Smooth muscle cell (in vitro differentiated cells): ENCODE data around the gene ITGB1BP1. TPM values are rescaled to one million over a fixed set of nuclear protein-coding genes. Genes with fewer than 3 reads are reported as not detected.
A peak's percentile ranks its signal among the peaks of the same experiment; 100 is the strongest.

ENCODE experiments used
- DNase-seq: peaks from one replicate; lab custom pipeline; 2025; ENCODE audit not compliant: unreplicated experiment; lab: John Stamatoyannopoulos, UW
- H2AFZ ChIP-seq: fragments of 200-600 bp; sonication (generic); 2 replicates; pipeline ENCODE4 v1.6.0; 2016; ENCODE audit warnings: antibody characterized with exemption, low read depth, mild to moderate bottlenecking
- H3F3A ChIP-seq: fragments of 200-600 bp; sonication (generic); 2 replicates; pipeline ENCODE4 v1.6.0; 2017; ENCODE audit warnings: antibody characterized with exemption, low read depth
- H3K27ac ChIP-seq: fragments of 200-600 bp; sonication (generic); 2 replicates; pipeline ENCODE4 v1.5.1; 2016; ENCODE audit warnings: low read depth, mild to moderate bottlenecking
- H3K27me3 ChIP-seq: fragments of 200-600 bp; sonication (generic); 2 replicates; pipeline ENCODE4 v1.6.1; 2016; ENCODE audit warnings: low read depth, mild to moderate bottlenecking
- H3K36me3 ChIP-seq: fragments of 200-600 bp; sonication (generic); 2 replicates; pipeline ENCODE4 v1.5.1; 2016; ENCODE audit warnings: low read depth
- H3K4me1 ChIP-seq: fragments of 200-600 bp; sonication (generic); 2 replicates; pipeline ENCODE4 v1.5.1; 2016; ENCODE audit warnings: low read depth
- H3K4me2 ChIP-seq: fragments of 200-600 bp; sonication (generic); 2 replicates; pipeline ENCODE4 v1.6.0; 2016; ENCODE audit warnings: mild to moderate bottlenecking
- H3K4me3 ChIP-seq: fragments of 200-600 bp; sonication (generic); 2 replicates; pipeline ENCODE4 v1.5.1; 2016; ENCODE audit warnings: mild to moderate bottlenecking
- H3K79me2 ChIP-seq: fragments of 200-600 bp; sonication (generic); 2 replicates; pipeline ENCODE4 v1.6.0; 2016; ENCODE audit warnings: low read depth, mild to moderate bottlenecking
- H3K9ac ChIP-seq: fragments of 200-600 bp; sonication (generic); 2 replicates; pipeline ENCODE4 v1.6.0; 2016; ENCODE audit warnings: low read depth
- H3K9me3 ChIP-seq: fragments of 200-600 bp; sonication (generic); replicated peaks from 2 replicates; pipeline ENCODE4 v1.5.1; 2016; ENCODE audit warnings: low read depth
- H4K20me1 ChIP-seq: fragments of 200-600 bp; sonication (generic); 2 replicates; pipeline ENCODE4 v1.6.0; 2016; ENCODE audit warnings: low read depth
- WGBS: methylation state at CpG from one replicate; pipeline ENCODE4 v1.1.7; 2016; ENCODE audit warnings: low lambda C conversion rate; 5-methylcytosine and 5-hydroxymethylcytosine counted together
- polyA plus RNA-seq: library from polyadenylated mRNA; unstranded; fragments of >200 nt; fragmentation: Nextera tagmentation; extraction: Ambion mirVana; gene quantifications from 2 replicates; pipeline ENCODE4 v1.2.1, GENCODE V29; 2016
- total RNA-seq: library from RNA; depleted of rRNA; stranded (reverse); fragments of >200 nt; gene quantifications from 2 replicates; pipeline ENCODE4 v1.2.3, GENCODE V29; 2014
- TF ChIP-seq, protein P1 (sequence below): fragments of 200-600 bp; sonication (generic); IDR thresholded peaks from 2 replicates; pipeline ENCODE4 v1.5.1; 2017; ENCODE audit warnings: borderline replicate concordance, mild to moderate bottlenecking, antibody characterized with exemption; ENCODE audit not compliant: insufficient read depth, poor library complexity, severe bottlenecking

Gene ITGB1BP1
- total and polyA plus RNA-seq, 2 experiments from 2014 or later: 53.9 to 138 TPM

DNA sequence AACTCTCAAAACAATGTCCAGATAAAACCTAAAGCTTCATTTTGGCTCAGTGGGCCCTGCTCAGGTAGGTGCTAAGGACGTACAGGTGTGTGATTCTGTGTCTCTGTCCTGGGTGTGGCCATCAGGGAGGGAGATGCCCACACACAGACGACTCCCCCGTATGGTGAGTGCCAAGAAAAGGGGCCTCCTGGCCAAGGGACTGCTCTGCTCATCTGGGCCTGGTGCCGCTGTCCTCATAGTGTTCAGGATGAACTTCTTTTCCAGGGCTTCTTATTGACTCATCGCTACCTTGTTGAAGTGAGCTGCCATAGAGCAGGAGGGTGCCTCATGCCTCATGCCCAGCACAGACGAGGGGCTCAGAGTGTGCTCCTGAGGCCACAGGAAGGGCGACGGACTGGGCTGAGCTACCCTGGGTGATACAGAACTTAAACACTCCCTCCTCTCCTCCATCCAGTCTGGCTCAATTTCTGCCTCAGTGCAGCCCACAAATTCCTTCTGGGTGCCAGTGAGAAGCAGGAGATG is 57.8 kb downstream of the ITGB1BP1 start:
- Histone ChIP-seq H3K27ac (peak overlapping the region; percentile 75), H3K36me3 (no peaks in the 10 kb centered on the region), H3K9me3 (no peaks in the 10 kb centered on the region), H3K9ac (peak overlapping the region; percentile 44), H4K20me1 (no peaks in the 10 kb centered on the region), H3K4me3 (no peak overlapping the region), H3F3A (no peaks in the 10 kb centered on the region), H3K4me1 (no peaks in the 10 kb centered on the region), H2AFZ (no peak overlapping the region), H3K27me3 (no peaks in the 10 kb centered on the region), H3K79me2 (no peaks in the 10 kb centered on the region), H3K4me2 (peak overlapping the region; percentile 27)
- WGBS: 85% methylated on average over 8 of the region's 8 CpGs
- DNase-seq: no peak
- TF ChIP-seq, protein P1, sequence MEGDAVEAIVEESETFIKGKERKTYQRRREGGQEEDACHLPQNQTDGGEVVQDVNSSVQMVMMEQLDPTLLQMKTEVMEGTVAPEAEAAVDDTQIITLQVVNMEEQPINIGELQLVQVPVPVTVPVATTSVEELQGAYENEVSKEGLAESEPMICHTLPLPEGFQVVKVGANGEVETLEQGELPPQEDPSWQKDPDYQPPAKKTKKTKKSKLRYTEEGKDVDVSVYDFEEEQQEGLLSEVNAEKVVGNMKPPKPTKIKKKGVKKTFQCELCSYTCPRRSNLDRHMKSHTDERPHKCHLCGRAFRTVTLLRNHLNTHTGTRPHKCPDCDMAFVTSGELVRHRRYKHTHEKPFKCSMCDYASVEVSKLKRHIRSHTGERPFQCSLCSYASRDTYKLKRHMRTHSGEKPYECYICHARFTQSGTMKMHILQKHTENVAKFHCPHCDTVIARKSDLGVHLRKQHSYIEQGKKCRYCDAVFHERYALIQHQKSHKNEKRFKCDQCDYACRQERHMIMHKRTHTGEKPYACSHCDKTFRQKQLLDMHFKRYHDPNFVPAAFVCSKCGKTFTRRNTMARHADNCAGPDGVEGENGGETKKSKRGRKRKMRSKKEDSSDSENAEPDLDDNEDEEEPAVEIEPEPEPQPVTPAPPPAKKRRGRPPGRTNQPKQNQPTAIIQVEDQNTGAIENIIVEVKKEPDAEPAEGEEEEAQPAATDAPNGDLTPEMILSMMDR: no peak

DNA sequence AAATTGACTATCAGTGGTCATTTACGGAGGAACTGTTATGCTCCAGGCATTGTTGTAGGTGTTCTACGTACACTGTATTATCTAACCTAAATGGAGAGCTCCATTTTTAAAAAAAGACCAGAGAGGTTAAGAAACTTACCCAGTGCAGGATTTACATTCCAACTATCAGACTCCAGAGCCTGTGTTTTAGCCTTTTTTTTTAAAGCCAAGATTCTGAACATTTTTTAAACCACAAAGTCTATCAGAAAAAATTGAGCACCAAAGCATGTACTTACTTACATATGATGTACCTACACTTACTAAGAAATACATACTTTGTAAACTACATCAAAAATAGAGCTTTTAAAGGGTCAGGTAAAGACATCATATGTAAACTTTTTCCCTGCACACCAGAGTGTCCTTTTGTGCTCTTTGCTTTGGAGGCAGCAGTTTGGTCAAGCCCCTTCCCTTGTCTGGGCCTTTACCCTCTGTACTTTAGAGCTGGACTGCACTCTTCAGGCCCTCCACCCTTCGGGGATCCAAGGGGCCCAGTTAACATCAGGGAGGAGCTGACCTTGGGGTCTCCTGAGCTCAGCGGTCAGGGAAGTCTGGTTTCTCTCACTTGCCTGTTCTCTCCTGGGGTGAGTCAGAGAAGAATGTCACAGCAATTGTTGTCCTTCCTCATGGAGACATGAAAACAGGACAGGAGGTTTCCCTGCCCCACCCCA is 58.4 kb downstream of the ITGB1BP1 start:
- H3K4me2 ChIP-seq: peak overlapping the region; percentile 27
- TF ChIP-seq, protein P1: no peak
- H3K79me2 ChIP-seq: no peaks in the 10 kb centered on the region
- WGBS: 38% methylated on average over 4 of the region's 4 CpGs
- peak overlapping the region; percentile 44 for H3K9ac ChIP-seq
- H3F3A ChIP-seq: no peaks in the 10 kb centered on the region
- no peak for DNase-seq
- no peak overlapping the region for H3K4me3 ChIP-seq
- peak overlapping the region; percentile 75 for H3K27ac ChIP-seq
- no peaks in the 10 kb centered on the region for H3K9me3 ChIP-seq
- no peaks in the 10 kb centered on the region for H4K20me1 ChIP-seq
- H2AFZ ChIP-seq: no peak overlapping the region
- H3K36me3 ChIP-seq: no peaks in the 10 kb centered on the region
- H3K4me1 ChIP-seq: no peaks in the 10 kb centered on the region
- H3K27me3 ChIP-seq: no peaks in the 10 kb centered on the region

DNA sequence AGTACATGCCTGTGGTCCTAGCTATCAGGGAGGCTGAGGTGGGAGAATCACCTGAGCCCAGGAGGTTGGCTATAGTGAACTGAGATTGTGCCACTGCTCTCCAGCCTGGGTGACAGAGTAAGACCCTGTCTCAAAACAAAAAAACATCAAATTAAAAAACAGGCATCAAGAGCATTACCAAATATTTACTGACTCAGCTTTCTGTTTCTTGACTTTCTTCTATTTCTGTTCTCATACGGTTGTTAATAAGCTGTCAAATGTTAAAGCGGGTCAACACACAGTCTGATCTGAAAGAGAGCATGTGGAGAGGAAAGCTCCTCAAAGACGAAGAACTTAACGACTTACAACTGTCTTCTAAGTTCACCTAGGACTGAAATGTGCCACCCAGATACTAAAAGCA is 59.0 kb downstream of the ITGB1BP1 start:
- Histone ChIP-seq H3K36me3 (no peaks in the 10 kb centered on the region), H3K4me2 (no peak overlapping the region), H2AFZ (no peak overlapping the region), H3K4me1 (no peaks in the 10 kb centered on the region), H3K27me3 (no peaks in the 10 kb centered on the region), H3K79me2 (no peaks in the 10 kb centered on the region), H3F3A (no peaks in the 10 kb centered on the region), H3K9me3 (no peaks in the 10 kb centered on the region), H4K20me1 (no peaks in the 10 kb centered on the region), H3K27ac (peak overlapping the region; percentile 75), H3K9ac (no peak overlapping the region), H3K4me3 (no peak overlapping the region)
- DNase-seq: no peak
- WGBS: 66% methylated on average over 4 of the region's 4 CpGs
- TF ChIP-seq, protein P1: no peak

DNA sequence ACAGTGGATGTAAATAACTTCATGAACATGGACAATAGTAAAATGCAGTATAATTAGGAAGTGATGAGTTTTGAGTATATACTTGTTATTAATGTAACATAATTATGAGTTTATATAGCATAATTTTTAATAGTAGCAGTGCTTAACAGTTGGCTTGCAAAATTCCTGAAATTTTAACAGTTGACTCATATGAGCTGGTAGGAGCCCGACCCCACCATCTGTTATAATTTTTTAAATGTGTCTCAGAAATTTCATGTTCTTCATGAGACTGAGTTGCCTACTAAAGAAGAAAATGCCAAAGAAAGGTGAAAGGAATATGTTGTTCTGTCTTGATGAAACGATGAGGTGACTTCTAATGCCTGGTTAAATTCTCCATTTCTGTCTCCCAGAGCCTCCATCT is 62.6 kb downstream of the ITGB1BP1 start:
- Histone ChIP-seq H3K4me3 (no peak overlapping the region), H3K27me3 (no peaks in the 10 kb centered on the region), H3K36me3 (peaks cover 10% of the 10 kb centered on the region), H3F3A (no peaks in the 10 kb centered on the region), H3K4me1 (no peaks in the 10 kb centered on the region), H3K27ac (no peak overlapping the region), H3K4me2 (no peak overlapping the region), H3K9ac (no peak overlapping the region), H3K79me2 (no peaks in the 10 kb centered on the region), H2AFZ (no peak overlapping the region), H4K20me1 (no peaks in the 10 kb centered on the region), H3K9me3 (no peaks in the 10 kb centered on the region)
- 91% methylated on average over 2 of the region's 2 CpGs for WGBS
- no peak for DNase-seq
- TF ChIP-seq, protein P1: no peak
